ENCODE data around the gene GIT1. TPM values are rescaled to one million over a fixed set of nuclear protein-coding genes. Genes with fewer than 3 reads are reported as not detected.

The GIT1 gene
- total and polyA plus RNA-seq, 8 donors = 17.7 to 67.2 (median 28.7) TPM

DNA sequence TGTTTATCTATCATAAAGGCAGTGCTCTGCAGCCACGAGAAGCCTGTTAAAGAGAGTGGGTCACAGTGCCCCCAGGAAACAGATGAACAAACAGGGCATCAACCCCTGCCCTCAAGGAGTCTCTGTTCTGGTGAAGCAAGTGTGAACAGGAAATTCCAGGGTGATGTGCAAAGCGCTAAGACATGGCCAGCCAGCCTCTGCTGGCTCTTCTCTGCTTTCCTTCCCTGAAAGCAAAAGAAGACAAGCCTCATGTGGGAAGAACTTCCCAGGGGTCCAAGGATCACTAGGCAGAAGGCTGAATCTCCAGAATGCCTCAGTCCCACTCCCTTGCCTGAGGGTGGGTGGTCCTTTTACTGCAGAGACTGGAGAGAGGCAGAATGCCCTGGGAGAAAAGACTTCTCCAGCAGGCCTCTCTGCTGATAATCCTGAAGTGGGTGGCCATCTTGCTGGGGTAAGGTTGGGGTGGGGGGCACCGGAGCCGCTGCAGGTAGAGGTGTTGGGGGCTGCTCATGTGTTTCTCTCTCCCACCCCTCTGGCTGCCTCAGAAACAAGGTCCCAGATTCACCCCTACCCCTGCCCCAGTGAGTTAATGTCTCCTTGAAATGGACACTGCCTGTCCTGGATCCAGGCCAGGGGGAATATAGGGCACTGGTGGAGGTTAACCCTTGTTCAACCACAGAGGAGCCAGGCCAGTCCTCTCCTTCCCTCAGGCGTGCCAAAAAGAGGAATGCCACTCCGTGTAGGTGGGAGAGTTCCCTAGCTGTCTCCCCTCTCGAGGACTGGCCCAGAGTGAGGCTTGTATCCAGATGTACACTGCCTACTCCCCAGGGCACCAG, 5.9 kb upstream of the GIT1 start:
- H3K4me3 ChIP-seq = no peak overlapping the region
- intact Hi-C loops (cut with DNase I; ENCODE audit: low total_unique reads) = no loop called here
- DNase-seq = peak in 1 of 2 donors; percentile 7
- TF ChIP-seq POLR2AphosphoS5 (IDR thresholded peaks at IDR 0.05) (no peak), POLR2A (IDR thresholded peaks at IDR 0.05) (no peak)
- TF ChIP-seq, protein P1, sequence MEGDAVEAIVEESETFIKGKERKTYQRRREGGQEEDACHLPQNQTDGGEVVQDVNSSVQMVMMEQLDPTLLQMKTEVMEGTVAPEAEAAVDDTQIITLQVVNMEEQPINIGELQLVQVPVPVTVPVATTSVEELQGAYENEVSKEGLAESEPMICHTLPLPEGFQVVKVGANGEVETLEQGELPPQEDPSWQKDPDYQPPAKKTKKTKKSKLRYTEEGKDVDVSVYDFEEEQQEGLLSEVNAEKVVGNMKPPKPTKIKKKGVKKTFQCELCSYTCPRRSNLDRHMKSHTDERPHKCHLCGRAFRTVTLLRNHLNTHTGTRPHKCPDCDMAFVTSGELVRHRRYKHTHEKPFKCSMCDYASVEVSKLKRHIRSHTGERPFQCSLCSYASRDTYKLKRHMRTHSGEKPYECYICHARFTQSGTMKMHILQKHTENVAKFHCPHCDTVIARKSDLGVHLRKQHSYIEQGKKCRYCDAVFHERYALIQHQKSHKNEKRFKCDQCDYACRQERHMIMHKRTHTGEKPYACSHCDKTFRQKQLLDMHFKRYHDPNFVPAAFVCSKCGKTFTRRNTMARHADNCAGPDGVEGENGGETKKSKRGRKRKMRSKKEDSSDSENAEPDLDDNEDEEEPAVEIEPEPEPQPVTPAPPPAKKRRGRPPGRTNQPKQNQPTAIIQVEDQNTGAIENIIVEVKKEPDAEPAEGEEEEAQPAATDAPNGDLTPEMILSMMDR (IDR thresholded peaks at IDR 0.05) = no peak
- peaks cover 0 to 9% (median 0%) of the 10 kb centered on the region in 3 donors for H3K27me3 ChIP-seq
- no peaks in the 10 kb centered on the region for H3K9me3 ChIP-seq
- H3K27ac ChIP-seq = no peak overlapping the region
- H3K4me1 ChIP-seq = peaks cover 32 to 48% (median 39%) of the 10 kb centered on the region in 4 donors
- no peaks in the 10 kb centered on the region for H3K36me3 ChIP-seq
- 76 to 85% (median 85%) methylated on average over 4 to 7 of the region's 7 CpGs for WGBS, 5 donors

DNA sequence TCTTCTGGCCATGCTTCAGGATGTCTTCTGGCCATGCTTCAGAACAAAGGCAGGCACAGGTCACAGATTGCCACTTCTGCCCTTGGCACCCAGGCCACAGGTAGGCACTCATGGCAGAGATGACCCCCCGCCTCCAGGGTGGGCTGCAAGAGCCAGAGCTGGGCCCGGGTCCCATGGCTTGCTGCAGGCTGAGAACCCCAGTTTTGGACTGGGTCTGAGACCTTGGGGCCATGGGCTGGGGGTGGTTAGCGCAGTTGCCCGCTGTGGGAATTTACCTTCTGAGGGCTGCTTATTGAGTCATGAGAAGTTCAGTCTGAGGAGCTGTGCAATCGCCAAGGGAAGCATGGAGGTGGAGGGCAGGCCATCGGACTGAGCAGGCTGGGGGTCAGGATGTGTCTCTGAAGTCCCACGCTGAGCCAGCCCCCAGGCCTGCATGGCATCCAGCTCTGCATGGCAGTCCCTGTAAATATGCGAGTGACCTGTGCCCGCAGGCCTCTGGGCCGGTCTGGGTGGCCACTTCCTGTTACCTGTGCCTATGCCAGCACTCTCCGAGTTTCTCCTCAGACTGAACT, 5.2 kb upstream of the GIT1 start:
- peak in 1 of 2 donors; percentile 12 for DNase-seq
- no peaks in the 10 kb centered on the region for H3K36me3 ChIP-seq
- no peaks in the 10 kb centered on the region for H3K9me3 ChIP-seq
- H3K27me3 ChIP-seq = peaks cover 0 to 9% (median 0%) of the 10 kb centered on the region in 3 donors
- peaks cover 38 to 55% (median 46%) of the 10 kb centered on the region in 4 donors for H3K4me1 ChIP-seq
- no peak for TF ChIP-seq POLR2A (IDR thresholded peaks at IDR 0.05)
- no peak for TF ChIP-seq EP300 (IDR thresholded peaks at IDR 0.05)
- no peak for TF ChIP-seq POLR2AphosphoS5 (IDR thresholded peaks at IDR 0.05)
- TF ChIP-seq, protein P1 (IDR thresholded peaks at IDR 0.05) = no peak
- H3K27ac ChIP-seq = no peak overlapping the region
- 73 to 89% (median 83%) methylated on average over 9 to 11 of the region's 11 CpGs for whole genome bisulfite sequencing, 5 donors
- no peak overlapping the region for H3K4me3 ChIP-seq
- intact Hi-C loops (cut with DNase I; ENCODE audit: low total_unique reads) = no loop called here

DNA sequence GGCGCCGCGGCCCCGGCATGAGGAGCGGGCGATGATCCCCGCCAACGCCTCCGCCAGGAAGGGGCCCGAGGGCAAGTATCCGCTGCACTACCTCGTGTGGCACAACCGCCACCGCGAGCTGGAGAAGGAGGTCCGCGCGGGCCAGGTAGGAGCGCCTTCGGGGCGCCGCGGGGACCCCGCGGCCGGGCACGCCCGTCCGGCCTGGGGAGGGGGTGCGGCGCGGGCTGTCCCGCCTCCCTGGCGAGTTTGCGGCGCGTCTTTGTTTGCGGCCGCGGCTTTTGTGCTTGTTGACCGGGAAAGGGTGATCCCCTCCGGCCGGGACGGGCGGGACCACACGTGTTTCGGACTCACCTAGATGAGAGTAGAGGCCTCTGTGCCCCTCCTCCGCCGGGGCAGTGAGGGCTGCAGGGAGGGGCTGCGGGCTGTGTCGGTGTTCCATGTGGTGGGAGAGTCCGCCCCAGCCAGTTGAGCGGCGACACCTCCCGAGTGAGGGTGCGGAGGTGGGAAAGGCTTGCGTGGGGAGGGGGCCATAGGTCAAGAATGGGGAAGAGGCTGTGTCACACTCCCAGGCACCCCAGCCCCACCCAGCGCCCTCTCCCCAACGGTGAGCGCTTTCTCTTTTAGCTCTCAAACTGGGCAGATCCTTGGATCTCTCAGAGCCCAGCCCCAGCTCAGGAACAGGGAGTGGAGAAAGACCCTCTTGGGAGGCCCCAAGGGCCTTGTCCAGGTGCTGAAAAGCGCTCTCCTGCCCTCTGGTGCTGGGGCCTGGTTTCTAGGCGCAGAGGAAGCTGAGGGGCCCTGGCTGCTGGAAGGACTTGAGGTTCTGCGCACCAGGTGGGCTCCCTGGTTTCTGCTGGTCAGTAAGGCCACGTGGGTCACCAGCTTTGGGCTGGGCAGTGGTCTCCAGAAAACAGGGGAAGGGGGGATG, 4.4 kb upstream of the GIT1 start:
- Histone ChIP-seq H3K27me3 (peaks cover 0 to 9% (median 0%) of the 10 kb centered on the region in 3 donors), H3K9me3 (no peaks in the 10 kb centered on the region), H3K27ac (peak overlapping the region in 2 of 5 donors; percentile 30 to 54), H3K4me3 (peak overlapping the region; percentile 66 to 84 (median 73)), H3K4me1 (peaks cover 38 to 56% (median 47%) of the 10 kb centered on the region in 4 donors), H3K36me3 (no peaks in the 10 kb centered on the region)
- peak in 1 of 2 donors; percentile 72 for DNase-seq
- WGBS, 5 donors = 5 to 14% (median 7%) methylated on average over 22 to 64 of the region's 64 CpGs
- intact Hi-C loops (cut with DNase I; ENCODE audit: low total_unique reads) = no loop called here
- TF ChIP-seq, protein P1 (IDR thresholded peaks at IDR 0.05) = peak in 1 of 7 experiments; percentile 13
- TF ChIP-seq POLR2A (IDR thresholded peaks at IDR 0.05) = no peak

All from stomach (tissue), 9 donors.